Measurements from ENCODE around the gene NR6A1.

Gene NR6A1

DNA sequence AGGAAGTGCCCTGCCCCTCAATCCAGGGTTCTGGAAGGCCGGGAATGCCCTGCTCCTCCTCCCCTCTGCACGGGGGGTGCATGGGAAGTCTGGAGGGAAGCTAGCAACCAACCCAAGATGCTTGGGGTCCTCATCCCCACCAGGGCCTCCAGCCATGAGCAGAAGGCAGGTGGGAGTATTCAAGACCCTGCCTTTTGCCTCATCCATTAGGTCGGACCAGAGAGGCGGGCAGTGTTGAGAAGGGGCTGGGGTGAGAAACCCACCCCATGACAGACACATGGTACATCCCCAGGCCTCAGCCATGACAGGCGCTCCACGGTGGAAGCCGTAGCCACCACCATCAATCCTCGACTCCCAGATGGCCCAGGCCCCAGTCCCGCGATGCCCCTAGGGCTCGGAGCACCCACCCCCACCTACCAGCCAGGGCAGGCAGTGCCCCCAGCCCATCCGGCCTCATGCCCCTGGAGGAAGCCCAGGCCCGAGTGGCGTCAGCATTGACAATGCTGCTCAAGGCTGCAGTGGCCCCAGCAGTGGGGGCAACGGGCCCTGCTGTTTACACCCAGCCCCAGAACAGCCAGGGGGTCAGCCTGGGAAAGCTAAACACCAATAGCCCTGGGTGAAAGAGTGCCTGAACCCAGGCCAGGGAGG lies 272.5 kb downstream of the NR6A1 start:
- DNase-seq = no peak

DNA sequence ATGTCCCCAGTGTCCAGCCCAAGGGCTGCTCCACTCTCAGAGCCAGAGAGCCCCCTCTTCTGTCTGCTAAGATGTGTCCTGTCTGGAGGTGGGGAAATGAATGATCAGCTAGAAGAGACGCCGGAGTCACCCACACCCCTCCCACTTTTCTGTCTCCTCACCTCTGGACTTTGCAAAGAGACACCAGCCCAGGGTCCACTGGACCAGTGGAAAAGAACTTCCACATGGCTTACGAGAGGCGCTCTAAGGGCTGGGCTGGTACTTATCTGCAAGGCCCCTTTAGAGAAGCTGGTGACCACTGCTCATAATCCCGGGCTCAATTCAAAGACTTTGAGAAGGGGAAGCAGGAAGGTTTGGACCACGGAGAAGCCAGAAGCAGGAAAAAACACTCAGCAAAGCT lies 273.1 kb downstream of the NR6A1 start:
- no peak for DNase-seq

GRCh38 chr9:124497441-124497840 lies 273.7 kb downstream of the NR6A1 start:
- no peak for DNase-seq

- no peak for DNase-seq
Observed at GRCh38 chr9:124496463-124496862, 274.6 kb downstream of the NR6A1 start.

DNA sequence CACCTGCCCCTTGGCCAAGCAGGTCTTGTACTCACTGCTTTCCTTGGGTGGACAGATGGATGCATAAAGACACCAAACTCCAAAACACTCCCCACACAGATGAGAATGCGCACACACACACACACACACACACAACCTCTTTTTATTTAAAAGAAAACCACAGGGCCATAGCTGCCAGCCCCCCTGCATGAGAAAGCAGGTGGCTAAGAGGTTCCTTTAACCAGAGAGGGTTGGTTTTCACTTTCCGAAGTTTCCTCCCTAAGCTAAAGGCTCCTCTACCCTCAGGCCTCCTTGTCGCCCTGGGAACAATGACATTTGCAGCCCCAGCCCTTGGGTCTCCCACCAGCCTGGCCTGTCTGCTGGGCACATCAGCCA lies 275.0 kb downstream of the NR6A1 start:
- DNase-seq = no peak

- DNase-seq = no peak
Observed at GRCh38 chr9:124495126-124496074, 275.7 kb downstream of the NR6A1 start.

DNA sequence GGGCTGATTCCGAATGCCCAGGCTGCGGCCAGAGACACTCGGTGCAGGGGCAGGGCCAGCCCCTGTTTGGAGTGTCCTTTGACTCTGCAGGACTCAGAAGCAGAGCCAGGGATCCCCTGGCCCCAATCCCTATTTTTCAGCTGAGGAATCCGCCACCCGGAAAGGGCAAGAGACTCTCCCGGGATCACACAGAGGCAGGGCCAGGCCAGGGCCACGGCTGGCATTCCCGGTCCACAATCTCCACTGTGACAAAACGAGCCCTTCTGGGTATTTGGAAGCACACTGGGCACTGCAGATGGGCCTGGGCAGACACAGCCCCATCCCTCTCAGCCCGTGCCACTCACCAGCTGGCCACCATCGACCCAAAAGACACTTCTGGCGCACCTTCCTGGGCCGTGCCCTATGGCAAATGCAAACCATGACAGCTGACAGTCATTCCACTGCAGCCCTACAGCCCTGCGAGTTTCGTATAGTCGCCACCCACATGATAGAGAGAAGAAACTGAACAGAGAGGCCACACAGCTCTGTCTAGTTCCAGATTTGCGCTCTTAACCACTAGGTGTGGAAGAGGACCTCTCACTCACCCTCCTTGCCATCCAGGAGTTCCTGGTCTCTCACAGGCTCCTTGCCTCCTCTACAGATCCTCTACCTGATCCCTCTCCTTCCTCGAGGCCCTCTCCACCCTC lies 277.2 kb downstream of the NR6A1 start:
- DNase-seq = no peak

DNA sequence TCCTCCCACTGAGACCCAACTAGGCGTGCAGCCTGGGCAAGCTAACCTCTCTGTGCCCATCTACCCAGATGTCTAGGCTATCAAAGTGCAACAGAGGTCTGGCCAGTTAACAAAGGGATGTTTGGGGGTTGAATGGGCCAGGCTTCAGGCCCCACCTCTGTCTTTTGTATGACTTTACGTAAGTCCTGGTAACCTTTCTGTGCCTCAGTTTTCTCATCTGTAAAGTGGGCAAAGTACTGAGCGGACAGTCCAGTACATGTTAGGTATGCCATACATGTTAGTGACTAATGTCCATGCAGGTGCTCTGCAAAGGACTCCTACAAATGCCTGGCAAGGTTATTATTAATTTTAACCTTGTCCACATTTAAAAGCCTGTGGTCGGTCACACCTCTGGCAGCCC lies 277.9 kb downstream of the NR6A1 start:
- no peak for DNase-seq

DNA sequence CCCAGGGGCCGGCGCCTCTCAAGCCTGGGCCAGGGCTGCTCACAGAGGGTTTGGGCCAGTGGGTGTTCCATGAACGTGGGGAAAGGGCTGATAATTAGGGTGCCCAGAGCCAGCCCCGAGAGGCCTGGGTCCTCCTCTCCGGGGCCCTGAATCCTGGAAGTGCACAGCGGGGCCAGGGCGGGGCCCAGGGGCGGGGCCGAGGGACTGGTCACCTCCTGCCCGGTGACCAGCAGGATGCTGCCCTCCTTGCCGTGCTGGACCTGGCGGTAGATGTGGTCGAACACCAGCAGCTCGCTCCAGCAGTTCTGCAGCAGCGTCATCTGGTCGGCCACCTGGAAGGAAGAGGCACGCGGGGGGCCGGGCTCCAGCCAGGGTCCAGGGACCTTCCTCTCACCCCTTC lies 278.3 kb downstream of the NR6A1 start:
- no peak for DNase-seq

GRCh38 chr9:124491049-124491975 lies 279.8 kb downstream of the NR6A1 start:
- no peak for DNase-seq

GRCh38 chr9:124490004-124490403 lies 281.1 kb downstream of the NR6A1 start:
- no peak for DNase-seq

DNA sequence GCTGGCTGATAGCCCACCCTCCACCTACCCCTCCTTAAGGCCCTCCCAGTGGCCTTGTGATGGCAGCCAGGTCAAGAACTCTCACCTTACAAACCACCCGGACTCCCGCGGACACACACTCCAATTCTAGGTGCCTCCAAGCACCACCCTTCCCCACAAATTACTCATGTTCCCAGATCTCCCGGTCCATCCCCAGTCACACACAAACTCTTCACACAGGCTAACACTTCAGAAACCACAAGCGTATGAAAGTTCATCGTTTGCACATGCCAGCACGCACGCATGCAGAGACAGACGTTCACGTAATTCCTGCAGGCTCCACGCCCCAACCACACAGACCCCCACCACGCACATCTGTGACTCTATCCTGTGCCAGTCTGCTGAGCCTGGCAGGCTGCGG lies 281.9 kb downstream of the NR6A1 start:
- no peak for DNase-seq

GRCh38 chr9:124488641-124489210 lies 282.4 kb downstream of the NR6A1 start:
- no peak for DNase-seq

- DNase-seq = peak in 1 of 2 experiments; percentile 68
Observed at GRCh38 chr9:124487260-124488182, 283.6 kb downstream of the NR6A1 start.

GRCh38 chr9:124486778-124487259 lies 284.3 kb downstream of the NR6A1 start:
- DNase-seq = no peak

GRCh38 chr9:124485936-124486335 lies 285.2 kb downstream of the NR6A1 start:
- DNase-seq = no peak

- no peak for DNase-seq
Observed at GRCh38 chr9:124485201-124485600, 285.9 kb downstream of the NR6A1 start.

DNA sequence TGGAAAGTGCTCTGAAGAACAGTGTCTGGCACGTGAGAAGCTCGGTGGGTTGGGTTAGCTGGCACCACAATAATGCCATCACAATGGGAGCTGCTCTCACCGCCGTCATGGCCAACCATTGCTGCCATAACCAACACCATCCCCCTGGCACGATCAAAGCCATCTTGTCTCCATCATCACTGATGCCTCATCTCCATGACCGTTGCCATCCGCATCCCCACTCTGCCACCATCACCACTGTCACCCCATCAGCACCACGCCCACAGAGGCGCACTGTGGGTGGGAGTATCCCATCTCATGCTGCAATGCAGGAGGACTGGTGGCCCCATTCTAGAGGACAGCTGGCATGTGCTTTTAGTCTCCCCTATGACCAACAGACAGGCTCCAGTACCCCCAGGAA lies 287.6 kb downstream of the NR6A1 start:
- DNase-seq = no peak

- no peak for DNase-seq
Observed at GRCh38 chr9:124482431-124483031, 288.6 kb downstream of the NR6A1 start.

GRCh38 chr9:124481115-124481514 lies 290.0 kb downstream of the NR6A1 start:
- DNase-seq = no peak

DNA sequence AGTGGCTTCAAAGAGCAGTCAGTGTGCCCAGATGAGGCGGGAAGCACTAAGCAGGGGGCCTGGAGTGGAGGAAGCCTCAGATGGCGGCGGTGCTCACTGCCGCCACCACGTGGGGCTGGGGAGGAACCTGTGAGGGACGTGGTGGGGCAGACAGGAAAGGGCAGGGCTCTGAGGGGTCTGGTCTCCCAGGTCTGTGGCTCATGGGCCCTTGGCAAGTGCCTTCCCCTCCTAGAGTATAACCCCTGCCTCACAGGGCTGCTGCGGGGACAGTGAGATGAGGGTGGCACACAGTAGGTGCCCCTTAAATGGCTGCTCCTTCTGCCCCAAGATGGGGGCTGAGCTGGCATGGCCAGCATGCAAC lies 290.5 kb downstream of the NR6A1 start:
- peak; percentile 15 to 61 for DNase-seq
